GM12878 (cell line): ENCODE data around the gene ICAM4. TPM values are rescaled to one million over a fixed set of nuclear protein-coding genes. Genes with fewer than 3 reads are reported as not detected.
A peak's percentile ranks its signal among the peaks of the same experiment; 100 is the strongest.

Experiments
- ATAC-seq: fragments of 200-7000 bp; cut with Tn5 transposase; 3 replicates; pipeline ENCODE4 v1.9.1; 2020; ENCODE audit warnings: mild to moderate bottlenecking, moderate library complexity
- BruUV-seq: library from RNA; stranded (reverse); fragments of 400-500 nt; replicated peaks from 2 replicates; lab custom pipeline; 2021; lab: Mats Ljungman, UMichigan
- CTCF ChIA-PET: fragments of 300-600 bp; sonication (Branson Sonifier 250); formaldehyde crosslinking; extraction: SDS; loops from one replicate; lab custom pipeline; 2021; ENCODE audit warnings: inconsistent platforms; lab: Yijun Ruan, JAX
- POLR2A ChIA-PET: fragments of 350-600 bp; formaldehyde crosslinking; extraction: SDS; loops from one replicate; lab custom pipeline; 2021; ENCODE audit warnings: inconsistent platforms; lab: Charles Lee
- RAD21 ChIA-PET: fragments of 300-600 bp; sonication (Branson Sonifier 250); formaldehyde crosslinking; loops from one replicate; lab custom pipeline; 2023; ENCODE audit warnings: antibody characterized with exemption; ENCODE audit not compliant: unreplicated experiment; lab: Charles Lee
- SMC1A ChIA-PET: fragments of 300-600 bp; sonication (Branson Sonifier 250); formaldehyde crosslinking; loops from one replicate; lab custom pipeline; 2023; ENCODE audit not compliant: unreplicated experiment, uncharacterized antibody; lab: Charles Lee
- DNase-seq: peaks from one replicate; pipeline ENCODE4 v3.0.0-alpha.2; 2011; ENCODE audit warnings: low read depth, low spot score
- FAIRE-seq: peaks from 3 replicates; lab custom pipeline; 2011; peaks lifted over from hg19 to GRCh38; lab: Jason Lieb, UNC
- H2AFZ ChIP-seq: 2 replicates; pipeline ENCODE4 v1.6.0; 2011; ENCODE audit warnings: low read depth, low read length, control low read depth; ENCODE audit not compliant: control insufficient read depth
- H3K27ac ChIP-seq: 2 replicates; pipeline ENCODE4 v1.5.1; 2011; ENCODE audit warnings: control low read depth; ENCODE audit not compliant: control insufficient read depth, insufficient read depth
- H3K27me3 ChIP-seq, 2 experiments: replicated peaks in 1 of 2; 2 replicates each; pipeline versions ENCODE4 v1.6.0 to v1.6.1; 2011; ENCODE audit warnings: low read length in 1 of 2; ENCODE audit not compliant: control insufficient read depth in 2 of 2, insufficient read depth in 2 of 2
- H3K36me3 ChIP-seq, 2 experiments: 2 replicates each; pipeline ENCODE4 v1.5.1; 2011; ENCODE audit warnings: low read length in 1 of 2; ENCODE audit not compliant: control insufficient read depth in 2 of 2, insufficient read depth in 2 of 2
- H3K4me1 ChIP-seq: 2 replicates; pipeline ENCODE4 v1.6.1; 2011; ENCODE audit warnings: mild to moderate bottlenecking, low read length, moderate library complexity, mixed read lengths; ENCODE audit not compliant: control insufficient read depth, insufficient read depth
- H3K4me2 ChIP-seq: 2 replicates; pipeline ENCODE4 v1.6.0; 2011; ENCODE audit warnings: control low read depth; ENCODE audit not compliant: control insufficient read depth, insufficient read depth
- H3K4me3 ChIP-seq: fragments of 200-600 bp; sonication (generic); 2 replicates; pipeline ENCODE4 v1.5.1; 2016
- H3K79me2 ChIP-seq: 2 replicates; pipeline ENCODE4 v1.6.0; 2011; ENCODE audit warnings: low read length; ENCODE audit not compliant: control insufficient read depth, insufficient read depth
- H3K9ac ChIP-seq: 2 replicates; pipeline ENCODE4 v1.8.0; 2011; ENCODE audit warnings: low read length, control low read depth, mixed read lengths; ENCODE audit not compliant: control insufficient read depth, insufficient read depth
- H3K9me3 ChIP-seq: replicated peaks from 3 replicates; pipeline ENCODE4 v1.5.1; 2011; ENCODE audit warnings: mild to moderate bottlenecking, low read length; ENCODE audit not compliant: control insufficient read depth, insufficient read depth
- H4K20me1 ChIP-seq: 2 replicates; pipeline ENCODE4 v1.6.0; 2011; ENCODE audit not compliant: control insufficient read depth, insufficient read depth
- HDGF ChIP-seq: fragments of 450-650 bp; IDR thresholded peaks from 2 replicates; pipeline ENCODE4 v1.6.1; 2016; ENCODE audit warnings: antibody characterized with exemption
- JUNB ChIP-seq: IDR thresholded peaks from 2 replicates; pipeline ENCODE4 v1.6.1; 2016; ENCODE audit warnings: antibody characterized with exemption, mild to moderate bottlenecking
- MTA2 ChIP-seq: fragments of 450-650 bp; IDR thresholded peaks from 2 replicates; pipeline ENCODE4 v1.6.1; 2016; ENCODE audit warnings: low read depth, mild to moderate bottlenecking, moderate library complexity
- POLR2A ChIP-seq: IDR thresholded peaks from 2 replicates; pipeline ENCODE4 v1.6.1; 2011; ENCODE audit warnings: low read depth, mild to moderate bottlenecking, low read length
- POLR2AphosphoS5 ChIP-seq: IDR thresholded peaks from 2 replicates; pipeline ENCODE4 v1.6.1; 2011; ENCODE audit warnings: mild to moderate bottlenecking, low read length, inconsistent platforms
- RAD51 ChIP-seq: fragments of 450-650 bp; IDR thresholded peaks from 2 replicates; pipeline ENCODE4 v1.6.1; 2016; ENCODE audit warnings: moderate library complexity, mild to moderate bottlenecking, inconsistent platforms
- SMAD5 ChIP-seq: IDR thresholded peaks from 2 replicates; pipeline ENCODE4 v1.6.1; 2016; ENCODE audit warnings: antibody characterized with exemption, low read depth
- ZNF24 ChIP-seq: fragments of 450-650 bp; IDR thresholded peaks from 2 replicates; pipeline ENCODE4 v1.6.1; 2017; ENCODE audit warnings: antibody characterized with exemption, mild to moderate bottlenecking
- WGBS: methylation state at CpG from one replicate; pipeline ENCODE4 v1.1.6; 2016; ENCODE audit warnings: low lambda C conversion rate; ENCODE audit not compliant: insufficient replicate concordance, insufficient coverage; ENCODE audit errors: missing lambda C conversion rate; 5-methylcytosine and 5-hydroxymethylcytosine counted together
- in situ Hi-C: fragments of 300-500 bp; cut with MboI; formaldehyde crosslinking; loops from 9 replicates; pipeline ENCODE4 v1.14.3; 2018; ENCODE audit warnings: mixed read lengths
- intact Hi-C: fragments of 100-400 bp; cut with micrococcal nuclease; formaldehyde crosslinking; loops from one replicate; pipeline ENCODE4 v1.14.2; 2022; ENCODE audit not compliant: unreplicated experiment
- polyA plus RNA-seq, 11 experiments: library from polyadenylated mRNA; depleted of rRNA in 4 of 11; unstranded in 6 of 11; stranded (reverse) in 5 of 11; fragments of >200 nt; fragmentation: Nextera tagmentation in 4 of 11; fragmentation: Illumina TruSeq in 1 of 11; extraction: Ambion mirVana in 4 of 11; extraction: Trizol in 1 of 11; gene quantifications; 1 replicate in 1 of 11; 2 replicates in 10 of 11; pipeline versions ENCODE4 v1.2.1 to v1.2.3, GENCODE V29; 2011 to 2016; ENCODE audit warnings: inconsistent platforms in 2 of 11, missing spikeins in 2 of 11, low read depth in 1 of 11
- total RNA-seq, 4 experiments: library from RNA; depleted of rRNA in 3 of 4; stranded (reverse); fragments of >200 nt in 3 of 4; fragmentation: Illumina TruSeq in 1 of 4; extraction: Trizol in 1 of 4; gene quantifications; 2 replicates each; pipeline versions ENCODE4 v1.2.1 to v1.2.3, GENCODE V29; 2013 to 2021
- TF ChIP-seq, protein P1 (sequence below): IDR thresholded peaks from 2 replicates; pipeline ENCODE4 v1.6.1; 2012; ENCODE audit warnings: improper control_type of control experiment, low read depth, low read length; ENCODE audit not compliant: insufficient replicate concordance

ICAM4 gene
- total and polyA plus RNA-seq, 10 of the 15 experiments (the other 5 are each of a cell fraction or from before 2014, with no cell fraction given) = 0.31 to 5.1 (median 1.7) TPM

DNA sequence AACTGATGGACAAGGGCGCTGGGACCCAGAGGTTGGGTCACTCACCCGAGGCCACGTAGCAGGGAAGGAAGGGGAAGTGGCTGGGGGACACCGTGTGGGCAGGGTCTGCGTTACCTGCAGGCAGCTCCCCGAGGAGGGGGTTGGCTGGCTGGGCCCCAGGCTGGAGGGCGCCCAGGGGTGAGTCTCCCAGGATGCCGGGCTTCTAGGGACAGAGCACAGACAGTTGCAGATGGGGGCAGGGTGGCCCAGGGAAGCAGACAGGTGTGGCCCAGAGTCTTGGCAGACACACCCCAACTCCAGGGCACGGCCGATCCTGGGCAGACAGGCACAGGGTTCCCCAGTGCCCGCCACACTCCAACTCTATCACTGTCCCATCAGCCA lies 34.7 kb downstream of the ICAM4 start:
- Histone ChIP-seq H3K9ac (no peak overlapping the region), H3K4me1 (no peaks in the 10 kb centered on the region), H3K79me2 (no peaks in the 10 kb centered on the region), H3K36me3 (peaks cover 3 to 47% of the 10 kb centered on the region in 2 experiments; a peak in 3 of 4 replicates), H3K27me3 (no peaks in the 10 kb centered on the region), H3K27ac (no peak overlapping the region), H3K4me2 (no peak overlapping the region), H2AFZ (no peak overlapping the region), H3K9me3 (no peaks in the 10 kb centered on the region), H4K20me1 (no peaks in the 10 kb centered on the region), H3K4me3 (no peak overlapping the region)
- ChIA-PET CTCF (no interaction called here), POLR2A (no interaction called here), SMC1A (no interaction called here), RAD21 (no interaction called here)
- intact Hi-C loops (no loop called here), in situ Hi-C loops (no loop called here)
- TF ChIP-seq RAD51 = no peak
- no TSS peak for BruUV-seq
- DNase-seq = no peak
- FAIRE-seq = no peak
- no peak for ATAC-seq
- WGBS = 89% methylated on average over 11 of the region's 11 CpGs

- in situ Hi-C loops = no loop called here
- SMC1A ChIA-PET = no interaction called here
- 0 out of 2 replicates have a peak, but pooled peaks have one; percentile 15 for TF ChIP-seq POLR2A
- TF ChIP-seq ZNF24 = no peak
- no peak for TF ChIP-seq HDGF
- TF ChIP-seq POLR2AphosphoS5 = 0 out of 2 replicates have a peak, but pooled peaks have one; percentile 62
- TF ChIP-seq MTA2 = no peak
- no peak for TF ChIP-seq JUNB
- TF ChIP-seq, protein P1, sequence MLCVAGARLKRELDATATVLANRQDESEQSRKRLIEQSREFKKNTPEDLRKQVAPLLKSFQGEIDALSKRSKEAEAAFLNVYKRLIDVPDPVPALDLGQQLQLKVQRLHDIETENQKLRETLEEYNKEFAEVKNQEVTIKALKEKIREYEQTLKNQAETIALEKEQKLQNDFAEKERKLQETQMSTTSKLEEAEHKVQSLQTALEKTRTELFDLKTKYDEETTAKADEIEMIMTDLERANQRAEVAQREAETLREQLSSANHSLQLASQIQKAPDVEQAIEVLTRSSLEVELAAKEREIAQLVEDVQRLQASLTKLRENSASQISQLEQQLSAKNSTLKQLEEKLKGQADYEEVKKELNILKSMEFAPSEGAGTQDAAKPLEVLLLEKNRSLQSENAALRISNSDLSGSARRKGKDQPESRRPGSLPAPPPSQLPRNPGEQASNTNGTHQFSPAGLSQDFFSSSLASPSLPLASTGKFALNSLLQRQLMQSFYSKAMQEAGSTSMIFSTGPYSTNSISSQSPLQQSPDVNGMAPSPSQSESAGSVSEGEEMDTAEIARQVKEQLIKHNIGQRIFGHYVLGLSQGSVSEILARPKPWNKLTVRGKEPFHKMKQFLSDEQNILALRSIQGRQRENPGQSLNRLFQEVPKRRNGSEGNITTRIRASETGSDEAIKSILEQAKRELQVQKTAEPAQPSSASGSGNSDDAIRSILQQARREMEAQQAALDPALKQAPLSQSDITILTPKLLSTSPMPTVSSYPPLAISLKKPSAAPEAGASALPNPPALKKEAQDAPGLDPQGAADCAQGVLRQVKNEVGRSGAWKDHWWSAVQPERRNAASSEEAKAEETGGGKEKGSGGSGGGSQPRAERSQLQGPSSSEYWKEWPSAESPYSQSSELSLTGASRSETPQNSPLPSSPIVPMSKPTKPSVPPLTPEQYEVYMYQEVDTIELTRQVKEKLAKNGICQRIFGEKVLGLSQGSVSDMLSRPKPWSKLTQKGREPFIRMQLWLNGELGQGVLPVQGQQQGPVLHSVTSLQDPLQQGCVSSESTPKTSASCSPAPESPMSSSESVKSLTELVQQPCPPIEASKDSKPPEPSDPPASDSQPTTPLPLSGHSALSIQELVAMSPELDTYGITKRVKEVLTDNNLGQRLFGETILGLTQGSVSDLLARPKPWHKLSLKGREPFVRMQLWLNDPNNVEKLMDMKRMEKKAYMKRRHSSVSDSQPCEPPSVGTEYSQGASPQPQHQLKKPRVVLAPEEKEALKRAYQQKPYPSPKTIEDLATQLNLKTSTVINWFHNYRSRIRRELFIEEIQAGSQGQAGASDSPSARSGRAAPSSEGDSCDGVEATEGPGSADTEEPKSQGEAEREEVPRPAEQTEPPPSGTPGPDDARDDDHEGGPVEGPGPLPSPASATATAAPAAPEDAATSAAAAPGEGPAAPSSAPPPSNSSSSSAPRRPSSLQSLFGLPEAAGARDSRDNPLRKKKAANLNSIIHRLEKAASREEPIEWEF = no peak
- no peak for TF ChIP-seq SMAD5
These were observed 35.4 kb downstream of the ICAM4 start for GRCh38 chr19:10321874-10322835.

More at GRCh38 chr19:10321874-10322835, 35.4 kb downstream of the ICAM4 start:
- peaks cover 5 to 46% of the 10 kb centered on the region in 2 experiments; a peak in 3 of 4 replicates for H3K36me3 ChIP-seq
- H4K20me1 ChIP-seq = no peaks in the 10 kb centered on the region
- no peak overlapping the region for H3K4me2 ChIP-seq
- ChIA-PET POLR2A (no interaction called here), CTCF (no interaction called here), RAD21 (no interaction called here)
- intact Hi-C loops = no loop called here
- no peak overlapping the region for H3K9ac ChIP-seq
- no peak overlapping the region for H2AFZ ChIP-seq
- no peak overlapping the region for H3K27ac ChIP-seq
- no peaks in the 10 kb centered on the region for H3K79me2 ChIP-seq
- H3K4me3 ChIP-seq = no peak overlapping the region
- WGBS = 90% methylated on average over 19 of the region's 19 CpGs
- BruUV-seq = no TSS peak
- no peaks in the 10 kb centered on the region for H3K27me3 ChIP-seq
- DNase-seq (no peak), ATAC-seq (no peak), FAIRE-seq (no peak)
- H3K9me3 ChIP-seq = no peaks in the 10 kb centered on the region
- H3K4me1 ChIP-seq = no peaks in the 10 kb centered on the region
